ENCODE data around the gene FILIP1L. TPM values are rescaled to one million over a fixed set of nuclear protein-coding genes. Genes with fewer than 3 reads are reported as not detected.

FILIP1L gene
- total and polyA plus RNA-seq, 2 of the 13 experiments (the other 11 are each of a cell fraction or from before 2014, with no cell fraction given), result 8.1 to 187 TPM

- TF ChIP-seq PCBP2 (optimal IDR thresholded peaks at IDR 0.05; ENCODE audit: low read depth, low read length, poor library complexity, severe bottlenecking) (no peak), ETV5 (CRISPR knock-in tag; IDR thresholded peaks at IDR 0.05; ENCODE audit: borderline replicate concordance) (no peak), HMGXB4 (CRISPR knock-in tag; IDR thresholded peaks at IDR 0.05; ENCODE audit: borderline replicate concordance in 1 of 2, low read depth in 1 of 2) (no peak)
Measured at GRCh38 chr3:100040451-100041225, 73.7 kb downstream of the FILIP1L start (continued).

- Histone ChIP-seq H3K9me3 (ENCODE audit: low read length) (no peaks in the 10 kb centered on the region), H3K4me3 (replicated peaks in 1 of 3; ENCODE audit: insufficient read depth in 1 of 3, low read depth in 2 of 3, low read length in 3 of 3) (no peak overlapping the region), H3K4me2 (ENCODE audit: low read depth, low read length) (no peak overlapping the region), H3K79me2 (ENCODE audit: insufficient read depth, low read length) (no peaks in the 10 kb centered on the region), H3K9ac (ENCODE audit: insufficient read depth, low read depth, low read length) (no peak overlapping the region), H3K36me3 (replicated peaks in 1 of 2; ENCODE audit: control insufficient read depth in 1 of 2, insufficient read depth in 2 of 2, low read length in 2 of 2) (no peaks in the 10 kb centered on the region), H3K4me1 (ENCODE audit: insufficient read depth, low read length) (peaks cover 31% of the 10 kb centered on the region), H4K20me1 (ENCODE audit: insufficient read depth, low read length) (no peaks in the 10 kb centered on the region), H3K27ac (ENCODE audit: extremely low read length, insufficient read depth, low read length) (no peak overlapping the region), H2AFZ (ENCODE audit: low read length) (no peak overlapping the region), H3K27me3 (ENCODE audit: control insufficient read depth in 1 of 2, insufficient read depth in 2 of 2, low read length in 2 of 2) (no peaks in the 10 kb centered on the region)
- ATAC-seq (no peak), FAIRE-seq (no peak), DNase-seq (ENCODE audit: low spot score) (no peak)
- CTCF ChIA-PET (ENCODE audit: low intra/inter-chr PET ratio, low total read pairs), result no interaction called here
- intact Hi-C loops (cut with micrococcal nuclease; ENCODE audit: unreplicated experiment) (no loop called here), in situ Hi-C loops (cut with HindIII; ENCODE audit: extremely low pct_ligation_motif_present, low pct_unique_long_range_greater_than_20kb) (no loop called here)
- POLR2A ChIA-PET, result no interaction called here
- BruUV-seq (replicated peaks), result no TSS peak
- TF ChIP-seq MTA3 (CRISPR knock-in tag; IDR thresholded peaks at IDR 0.05) (no peak), RNF2 (conservative IDR thresholded peaks at IDR 0.05; ENCODE audit: low read depth) (no peak), ZNF646 (CRISPR knock-in tag; IDR thresholded peaks at IDR 0.05) (no peak), ZNF124 (CRISPR knock-in tag; IDR thresholded peaks at IDR 0.05) (no peak), ZNF232 (CRISPR knock-in tag; IDR thresholded peaks at IDR 0.05; ENCODE audit: borderline replicate concordance) (no peak), GTF2F1 (IDR thresholded peaks at IDR 0.05; ENCODE audit: low read length) (no peak), CREB3 (CRISPR knock-in tag; IDR thresholded peaks at IDR 0.05) (no peak)
Measured at GRCh38 chr3:100039075-100039474, 75.2 kb downstream of the FILIP1L start.

All from HepG2 (cell line).